GM20431 (cell line): ENCODE data around the gene KRTAP5-7.
"Not testable (repeated sequence)": the region's sequence is repeated elsewhere in the genome, so short reads cannot be mapped to it uniquely, and the experiment has no call there.

Experiments used
- in situ Hi-C: fragments of 300-500 bp; cut with MseI, MboI; formaldehyde crosslinking; loops from one replicate; pipeline ENCODE4 v1.15.0; 2020; ENCODE audit warnings: low sequenced_read_pairs; ENCODE audit not compliant: unreplicated experiment

The KRTAP5-7 gene

GRCh38 chr11:71526796-71527575 is at the start of gene KRTAP5-7:
KRTAP5-7 (plus strand) TSS chr11:71527267; CDS start chr11:71527301, 34 bp downstream.
- in situ Hi-C loops = not testable (repeated sequence)

- in situ Hi-C loops = no loop called here
Measured at GRCh38 chr11:71477641-71478527, 49.2 kb upstream of the KRTAP5-7 start.

GRCh38 chr11:71478528-71478840 is 48.6 kb upstream of the KRTAP5-7 start:
- in situ Hi-C loops = no loop called here

GRCh38 chr11:71481101-71481960 is 45.7 kb upstream of the KRTAP5-7 start:
- in situ Hi-C loops = no loop called here

- in situ Hi-C loops = no loop called here
Measured at GRCh38 chr11:71482216-71482615, 44.9 kb upstream of the KRTAP5-7 start.

- in situ Hi-C loops = no loop called here
Measured at GRCh38 chr11:71482746-71483364, 44.2 kb upstream of the KRTAP5-7 start.

GRCh38 chr11:71483692-71484091 is 43.4 kb upstream of the KRTAP5-7 start:
- in situ Hi-C loops = no loop called here

GRCh38 chr11:71484248-71485062 is 42.6 kb upstream of the KRTAP5-7 start:
- in situ Hi-C loops = no loop called here

- in situ Hi-C loops = no loop called here
Measured at GRCh38 chr11:71485063-71485399, 42.0 kb upstream of the KRTAP5-7 start.

GRCh38 chr11:71485466-71485865 is 41.6 kb upstream of the KRTAP5-7 start:
- in situ Hi-C loops = no loop called here

GRCh38 chr11:71486320-71486719 is 40.7 kb upstream of the KRTAP5-7 start:
- in situ Hi-C loops = no loop called here

- in situ Hi-C loops = no loop called here
Measured at GRCh38 chr11:71488681-71489270, 38.3 kb upstream of the KRTAP5-7 start.

GRCh38 chr11:71489311-71490043 is 37.6 kb upstream of the KRTAP5-7 start:
- in situ Hi-C loops = no loop called here

- in situ Hi-C loops = no loop called here
Measured at GRCh38 chr11:71490044-71490730, 36.9 kb upstream of the KRTAP5-7 start.

GRCh38 chr11:71490731-71491390 is 36.2 kb upstream of the KRTAP5-7 start:
- in situ Hi-C loops = no loop called here

- in situ Hi-C loops = no loop called here
Measured at GRCh38 chr11:71491531-71491930, 35.5 kb upstream of the KRTAP5-7 start.

- in situ Hi-C loops = no loop called here
Measured at GRCh38 chr11:71491940-71492339, 35.1 kb upstream of the KRTAP5-7 start.
